SK-N-SH (cell line): ENCODE measurements around the gene ZFC3H1. TPM values are rescaled to one million over a fixed set of nuclear protein-coding genes. Genes with fewer than 3 reads are reported as not detected.

Experiments used
- CHD2 ChIP-seq: fragments of 150-350 bp; IDR thresholded peaks from 2 replicates; pipeline ENCODE4 v1.6.1; 2018; ENCODE audit warnings: low read length; ENCODE audit not compliant: partially characterized antibody
- EP300 ChIP-seq, 2 experiments: IDR thresholded peaks; 2 replicates each; pipeline versions ENCODE4 v1.4.0 to v1.6.1; 2012; ENCODE audit warnings: borderline replicate concordance in 1 of 2, low read depth in 1 of 2, low read length in 1 of 2
- FOSL2 ChIP-seq: IDR thresholded peaks from 2 replicates; pipeline ENCODE4 v1.4.0; 2012; ENCODE audit warnings: low read depth, mild to moderate bottlenecking, moderate library complexity, borderline replicate concordance
- FOXM1 ChIP-seq: IDR thresholded peaks from 2 replicates; pipeline ENCODE4 v1.4.0; 2012; ENCODE audit warnings: low read depth, mild to moderate bottlenecking
- GATA2 ChIP-seq: sonication (generic); formaldehyde crosslinking; IDR thresholded peaks from 2 replicates; pipeline ENCODE4 v1.5.0; 2020; ENCODE audit warnings: mild to moderate bottlenecking, missing genetic modification reagents
- IRF3 ChIP-seq: fragments of 150-350 bp; IDR thresholded peaks from 2 replicates; pipeline ENCODE4 v1.6.1; 2016; ENCODE audit warnings: mild to moderate bottlenecking, low read depth, low read length
- MEF2A ChIP-seq: IDR thresholded peaks from 2 replicates; pipeline ENCODE4 v1.4.0; 2012; ENCODE audit warnings: low read depth, borderline replicate concordance
- NFIC ChIP-seq: IDR thresholded peaks from 2 replicates; pipeline ENCODE4 v1.4.0; 2012; ENCODE audit warnings: borderline replicate concordance
- NRF1 ChIP-seq: IDR thresholded peaks from 2 replicates; pipeline ENCODE4 v1.6.1; 2012; ENCODE audit warnings: low read depth, mild to moderate bottlenecking, low read length
- POLR2AphosphoS5 ChIP-seq: IDR thresholded peaks from 2 replicates; pipeline ENCODE4 v1.6.1; 2012; ENCODE audit warnings: low read depth, low read length
- RAD21 ChIP-seq: IDR thresholded peaks from 2 replicates; pipeline ENCODE4 v1.6.1; 2012; ENCODE audit warnings: mild to moderate bottlenecking, low read length
- polyA plus RNA-seq, 3 experiments: library from polyadenylated mRNA; depleted of rRNA; stranded (reverse); fragments of >200 nt; gene quantifications; 2 replicates each; pipeline ENCODE4 v1.2.3, GENCODE V29; 2012
- small RNA-seq, 7 experiments: library from RNA; depleted of rRNA; stranded (forward); fragments of <200 nt; gene quantifications; one replicate each; pipeline ENCODE3, GENCODE V24; 2012

Gene ZFC3H1
- polyA plus RNA-seq, 1 of the 3 experiments (the other 2 are of a cell fraction), result 19.1 TPM

- no peak for TF ChIP-seq MEF2A
- TF ChIP-seq POLR2AphosphoS5, result no peak
- peak; percentile 75 for TF ChIP-seq GATA2 (CRISPR knock-in tag)
- no peak for TF ChIP-seq NRF1
- no peak for TF ChIP-seq FOSL2
- peak; percentile 22; the same call in 1 of the 2 replicates for TF ChIP-seq RAD21
- peak; percentile 91 for TF ChIP-seq CHD2
- TF ChIP-seq NFIC, result peak; percentile 64
- no peak for TF ChIP-seq FOXM1
- peak; percentile 17 to 99; a peak in 2 of 4 replicates for TF ChIP-seq EP300 (IDR thresholded peaks at IDR 0.05; ENCODE audit: borderline replicate concordance in 1 of 2, low read depth in 1 of 2, low read length in 1 of 2)
- TF ChIP-seq IRF3, result no peak
Measured at GRCh38 chr12:71562676-71563595, 100.7 kb downstream of the ZFC3H1 start (continued).

Small RNA genes lying within 50 kb of the gene (small RNA-seq; reads per million reads assigned to genes)
- gene RF00560, result 0 reads per million in 7 experiments

Other genes starting within 250 kb of the ZFC3H1 start
- gene LGR5, start 224.1 kb downstream of the ZFC3H1 start, polyA plus RNA-seq (2012; rRNA removed), result 1.4 and 5.6 TPM in 2 replicates
- 2.9 and 4.6 TPM in 2 replicates for gene THAP2, start 453 bp upstream of the ZFC3H1 start, polyA plus RNA-seq (2012; rRNA removed)
- gene TMEM19, start 22.2 kb upstream of the ZFC3H1 start, polyA plus RNA-seq (2012; rRNA removed), result 12.6 and 17.4 TPM in 2 replicates
- 6.5 and 8.3 TPM in 2 replicates for gene RAB21, start 91.0 kb upstream of the ZFC3H1 start, polyA plus RNA-seq (2012; rRNA removed)
- gene TBC1D15, start 175.9 kb upstream of the ZFC3H1 start, polyA plus RNA-seq (2012; rRNA removed), result 8.6 and 12.0 TPM in 2 replicates